ENCODE data around the gene TAF3.

Gene TAF3

GRCh38 chr10:7817984-7818294 lies 366 bp upstream of the TAF3 start:
- no peak overlapping the region for H4K8ac ChIP-seq (ENCODE audit: low read depth, low read length)
- H3K79me1 ChIP-seq (ENCODE audit: low read length), result peaks cover 10% of the 10 kb centered on the region
- H3K27ac ChIP-seq (ENCODE audit: low read depth, low read length), result no peak overlapping the region
- H3K4me1 ChIP-seq (ENCODE audit: control insufficient read depth, low read depth, low read length), result peaks cover 2% of the 10 kb centered on the region
- no peak overlapping the region for H3K23ac ChIP-seq (ENCODE audit: low read length)
- peak overlapping the region; percentile 13 for H3K18ac ChIP-seq (ENCODE audit: low read length)
- peaks cover 12% of the 10 kb centered on the region for H3K79me2 ChIP-seq (ENCODE audit: control insufficient read depth, insufficient read depth, low read length)
- DNase-seq, result no peak
- H3K56ac ChIP-seq (ENCODE audit: low read length), result peak overlapping the region; percentile 85
- H3K27me3 ChIP-seq (ENCODE audit: insufficient read depth, low read length, poor library complexity), result no peaks in the 10 kb centered on the region
- no peak overlapping the region for H2AK5ac ChIP-seq (ENCODE audit: low read length)
- no peak overlapping the region for H2BK5ac ChIP-seq (ENCODE audit: low read length)
- no CpG with 5 or more reads among the region's 10 CpGs for WGBS (ENCODE audit: extremely low coverage, insufficient coverage, low lambda C conversion rate)
- no peak overlapping the region for H2BK15ac ChIP-seq (replicated peaks; ENCODE audit: low read depth)
- H3K4me2 ChIP-seq (ENCODE audit: low read length), result peak overlapping the region; percentile 80
- no peak overlapping the region for H4K5ac ChIP-seq (ENCODE audit: low read length)
- H3K36me3 ChIP-seq (ENCODE audit: control insufficient read depth, insufficient read depth, low read length), result no peaks in the 10 kb centered on the region
- H3K9ac ChIP-seq (ENCODE audit: low read length), result peak overlapping the region; percentile 65
- H2BK120ac ChIP-seq (ENCODE audit: low read depth, low read length), result no peak overlapping the region
- H3K4me3 ChIP-seq (ENCODE audit: low read length), result peak overlapping the region; percentile 97
- no peak overlapping the region for H3K4ac ChIP-seq (ENCODE audit: low read depth, low read length)

GRCh38 chr10:7819121-7819460 lies 786 bp downstream of the TAF3 start:
- peak; percentile 73 for DNase-seq
- peak overlapping the region; percentile 98 for H3K4me3 ChIP-seq (ENCODE audit: low read length)
- H3K23ac ChIP-seq (ENCODE audit: low read length), result no peak overlapping the region
- no peak overlapping the region for H4K8ac ChIP-seq (ENCODE audit: low read depth, low read length)
- peaks cover 12% of the 10 kb centered on the region for H3K79me2 ChIP-seq (ENCODE audit: control insufficient read depth, insufficient read depth, low read length)
- H4K5ac ChIP-seq (ENCODE audit: low read length), result no peak overlapping the region
- no peak overlapping the region for H2BK120ac ChIP-seq (ENCODE audit: low read depth, low read length)
- no peaks in the 10 kb centered on the region for H3K36me3 ChIP-seq (ENCODE audit: control insufficient read depth, insufficient read depth, low read length)
- H3K9ac ChIP-seq (ENCODE audit: low read length), result peak overlapping the region; percentile 85
- H3K27ac ChIP-seq (ENCODE audit: low read depth, low read length), result no peak overlapping the region
- H3K56ac ChIP-seq (ENCODE audit: low read length), result peak overlapping the region; percentile 91
- no peak overlapping the region for H2BK15ac ChIP-seq (replicated peaks; ENCODE audit: low read depth)
- no peaks in the 10 kb centered on the region for H3K27me3 ChIP-seq (ENCODE audit: insufficient read depth, low read length, poor library complexity)
- no peak overlapping the region for H2AK5ac ChIP-seq (ENCODE audit: low read length)
- peaks cover 10% of the 10 kb centered on the region for H3K79me1 ChIP-seq (ENCODE audit: low read length)
- no peak overlapping the region for H3K18ac ChIP-seq (ENCODE audit: low read length)
- WGBS (ENCODE audit: extremely low coverage, insufficient coverage, low lambda C conversion rate), result no CpG with 5 or more reads among the region's 17 CpGs
- H3K4ac ChIP-seq (ENCODE audit: low read depth, low read length), result no peak overlapping the region
- H3K4me2 ChIP-seq (ENCODE audit: low read length), result peak overlapping the region; percentile 98
- H3K4me1 ChIP-seq (ENCODE audit: control insufficient read depth, low read depth, low read length), result peaks cover 2% of the 10 kb centered on the region
- H2BK5ac ChIP-seq (ENCODE audit: low read length), result no peak overlapping the region

GRCh38 chr10:7824251-7824650 lies 5.9 kb downstream of the TAF3 start:
- Histone ChIP-seq H2BK15ac (replicated peaks; ENCODE audit: low read depth) (no peak overlapping the region), H3K4me1 (ENCODE audit: control insufficient read depth, low read depth, low read length) (peaks cover under 1% of the 10 kb centered on the region), H2BK120ac (ENCODE audit: low read depth, low read length) (no peak overlapping the region), H3K27me3 (ENCODE audit: insufficient read depth, low read length, poor library complexity) (no peaks in the 10 kb centered on the region), H3K9ac (ENCODE audit: low read length) (no peak overlapping the region), H3K4ac (ENCODE audit: low read depth, low read length) (no peak overlapping the region), H3K4me2 (ENCODE audit: low read length) (no peak overlapping the region), H3K79me1 (ENCODE audit: low read length) (peaks cover 5% of the 10 kb centered on the region), H3K18ac (ENCODE audit: low read length) (no peak overlapping the region), H3K23ac (ENCODE audit: low read length) (no peak overlapping the region), H3K79me2 (ENCODE audit: control insufficient read depth, insufficient read depth, low read length) (peaks cover 11% of the 10 kb centered on the region), H2BK5ac (ENCODE audit: low read length) (no peak overlapping the region), H2AK5ac (ENCODE audit: low read length) (no peak overlapping the region), H3K27ac (ENCODE audit: low read depth, low read length) (no peak overlapping the region), H4K8ac (ENCODE audit: low read depth, low read length) (no peak overlapping the region), H3K36me3 (ENCODE audit: control insufficient read depth, insufficient read depth, low read length) (no peaks in the 10 kb centered on the region), H3K56ac (ENCODE audit: low read length) (no peak overlapping the region), H4K5ac (ENCODE audit: low read length) (no peak overlapping the region), H3K4me3 (ENCODE audit: low read length) (no peak overlapping the region)
- WGBS (ENCODE audit: extremely low coverage, insufficient coverage, low lambda C conversion rate), result no CpG with 5 or more reads among the region's 3 CpGs
- peak; percentile 3 for DNase-seq

GRCh38 chr10:7826971-7827370 lies 8.7 kb downstream of the TAF3 start:
- DNase-seq, result peak; percentile 80
- Histone ChIP-seq H3K79me2 (ENCODE audit: control insufficient read depth, insufficient read depth, low read length) (peaks cover 2% of the 10 kb centered on the region), H3K79me1 (ENCODE audit: low read length) (no peaks in the 10 kb centered on the region), H3K56ac (ENCODE audit: low read length) (no peak overlapping the region), H3K36me3 (ENCODE audit: control insufficient read depth, insufficient read depth, low read length) (no peaks in the 10 kb centered on the region), H3K4ac (ENCODE audit: low read depth, low read length) (no peak overlapping the region), H3K9ac (ENCODE audit: low read length) (no peak overlapping the region), H3K27ac (ENCODE audit: low read depth, low read length) (no peak overlapping the region), H2BK15ac (replicated peaks; ENCODE audit: low read depth) (no peak overlapping the region), H2BK120ac (ENCODE audit: low read depth, low read length) (no peak overlapping the region), H4K5ac (ENCODE audit: low read length) (no peak overlapping the region), H2BK5ac (ENCODE audit: low read length) (no peak overlapping the region), H3K4me3 (ENCODE audit: low read length) (no peak overlapping the region), H3K4me2 (ENCODE audit: low read length) (no peak overlapping the region), H3K27me3 (ENCODE audit: insufficient read depth, low read length, poor library complexity) (no peaks in the 10 kb centered on the region), H4K8ac (ENCODE audit: low read depth, low read length) (no peak overlapping the region), H2AK5ac (ENCODE audit: low read length) (no peak overlapping the region), H3K18ac (ENCODE audit: low read length) (no peak overlapping the region), H3K23ac (ENCODE audit: low read length) (no peak overlapping the region), H3K4me1 (ENCODE audit: control insufficient read depth, low read depth, low read length) (no peaks in the 10 kb centered on the region)
- no CpG with 5 or more reads among the region's 4 CpGs for WGBS (ENCODE audit: extremely low coverage, insufficient coverage, low lambda C conversion rate)

GRCh38 chr10:7829289-7829834 lies 11.1 kb downstream of the TAF3 start:
- no CpG with 5 or more reads among the region's 10 CpGs for WGBS (ENCODE audit: extremely low coverage, insufficient coverage, low lambda C conversion rate)
- DNase-seq, result peak; percentile 33
- H4K5ac ChIP-seq (ENCODE audit: low read length), result no peak overlapping the region
- no peak overlapping the region for H3K4ac ChIP-seq (ENCODE audit: low read depth, low read length)
- H3K4me1 ChIP-seq (ENCODE audit: control insufficient read depth, low read depth, low read length), result no peaks in the 10 kb centered on the region
- no peak overlapping the region for H3K56ac ChIP-seq (ENCODE audit: low read length)
- H2BK120ac ChIP-seq (ENCODE audit: low read depth, low read length), result no peak overlapping the region
- no peak overlapping the region for H3K4me2 ChIP-seq (ENCODE audit: low read length)
- peaks cover 5% of the 10 kb centered on the region for H3K79me1 ChIP-seq (ENCODE audit: low read length)
- H3K27me3 ChIP-seq (ENCODE audit: insufficient read depth, low read length, poor library complexity), result no peaks in the 10 kb centered on the region
- H3K27ac ChIP-seq (ENCODE audit: low read depth, low read length), result no peak overlapping the region
- no peak overlapping the region for H3K4me3 ChIP-seq (ENCODE audit: low read length)
- no peak overlapping the region for H4K8ac ChIP-seq (ENCODE audit: low read depth, low read length)
- no peak overlapping the region for H3K23ac ChIP-seq (ENCODE audit: low read length)
- no peak overlapping the region for H2BK15ac ChIP-seq (replicated peaks; ENCODE audit: low read depth)
- H2BK5ac ChIP-seq (ENCODE audit: low read length), result no peak overlapping the region
- peaks cover 2% of the 10 kb centered on the region for H3K79me2 ChIP-seq (ENCODE audit: control insufficient read depth, insufficient read depth, low read length)
- H3K18ac ChIP-seq (ENCODE audit: low read length), result no peak overlapping the region
- no peak overlapping the region for H2AK5ac ChIP-seq (ENCODE audit: low read length)
- H3K36me3 ChIP-seq (ENCODE audit: control insufficient read depth, insufficient read depth, low read length), result no peaks in the 10 kb centered on the region
- H3K9ac ChIP-seq (ENCODE audit: low read length), result no peak overlapping the region

GRCh38 chr10:7832060-7832459 lies 13.8 kb downstream of the TAF3 start:
- H3K4me2 ChIP-seq (ENCODE audit: low read length), result no peak overlapping the region

More at GRCh38 chr10:7832060-7832459, 13.8 kb downstream of the TAF3 start:
- Histone ChIP-seq H3K56ac (ENCODE audit: low read length) (no peak overlapping the region), H2BK5ac (ENCODE audit: low read length) (no peak overlapping the region), H4K5ac (ENCODE audit: low read length) (no peak overlapping the region), H3K79me1 (ENCODE audit: low read length) (peaks cover 7% of the 10 kb centered on the region), H3K27ac (ENCODE audit: low read depth, low read length) (no peak overlapping the region), H2AK5ac (ENCODE audit: low read length) (no peak overlapping the region), H3K4me3 (ENCODE audit: low read length) (no peak overlapping the region), H3K27me3 (ENCODE audit: insufficient read depth, low read length, poor library complexity) (no peaks in the 10 kb centered on the region), H3K4me1 (ENCODE audit: control insufficient read depth, low read depth, low read length) (no peaks in the 10 kb centered on the region), H3K79me2 (ENCODE audit: control insufficient read depth, insufficient read depth, low read length) (peaks cover 2% of the 10 kb centered on the region), H3K4ac (ENCODE audit: low read depth, low read length) (no peak overlapping the region), H2BK15ac (replicated peaks; ENCODE audit: low read depth) (no peak overlapping the region), H3K23ac (ENCODE audit: low read length) (no peak overlapping the region), H3K9ac (ENCODE audit: low read length) (no peak overlapping the region), H4K8ac (ENCODE audit: low read depth, low read length) (no peak overlapping the region), H3K36me3 (ENCODE audit: control insufficient read depth, insufficient read depth, low read length) (no peaks in the 10 kb centered on the region), H2BK120ac (ENCODE audit: low read depth, low read length) (no peak overlapping the region), H3K18ac (ENCODE audit: low read length) (no peak overlapping the region)
- no peak for DNase-seq
- WGBS (ENCODE audit: extremely low coverage, insufficient coverage, low lambda C conversion rate), result no CpG with 5 or more reads among the region's 1 CpG
